ENCODE measurements around the gene SEC24D.

The SEC24D gene

GRCh38 chr4:118729287-118730286, 106.3 kb downstream of the SEC24D start:
- H3K4me3 ChIP-seq (ENCODE audit: low read depth, low read length) = peak overlapping the region; percentile 28; the same call in 1 of the 2 replicates
- TF ChIP-seq, protein P1, sequence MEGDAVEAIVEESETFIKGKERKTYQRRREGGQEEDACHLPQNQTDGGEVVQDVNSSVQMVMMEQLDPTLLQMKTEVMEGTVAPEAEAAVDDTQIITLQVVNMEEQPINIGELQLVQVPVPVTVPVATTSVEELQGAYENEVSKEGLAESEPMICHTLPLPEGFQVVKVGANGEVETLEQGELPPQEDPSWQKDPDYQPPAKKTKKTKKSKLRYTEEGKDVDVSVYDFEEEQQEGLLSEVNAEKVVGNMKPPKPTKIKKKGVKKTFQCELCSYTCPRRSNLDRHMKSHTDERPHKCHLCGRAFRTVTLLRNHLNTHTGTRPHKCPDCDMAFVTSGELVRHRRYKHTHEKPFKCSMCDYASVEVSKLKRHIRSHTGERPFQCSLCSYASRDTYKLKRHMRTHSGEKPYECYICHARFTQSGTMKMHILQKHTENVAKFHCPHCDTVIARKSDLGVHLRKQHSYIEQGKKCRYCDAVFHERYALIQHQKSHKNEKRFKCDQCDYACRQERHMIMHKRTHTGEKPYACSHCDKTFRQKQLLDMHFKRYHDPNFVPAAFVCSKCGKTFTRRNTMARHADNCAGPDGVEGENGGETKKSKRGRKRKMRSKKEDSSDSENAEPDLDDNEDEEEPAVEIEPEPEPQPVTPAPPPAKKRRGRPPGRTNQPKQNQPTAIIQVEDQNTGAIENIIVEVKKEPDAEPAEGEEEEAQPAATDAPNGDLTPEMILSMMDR (IDR thresholded peaks at IDR 0.05; ENCODE audit: low read depth, low read length) = no peak

DNA sequence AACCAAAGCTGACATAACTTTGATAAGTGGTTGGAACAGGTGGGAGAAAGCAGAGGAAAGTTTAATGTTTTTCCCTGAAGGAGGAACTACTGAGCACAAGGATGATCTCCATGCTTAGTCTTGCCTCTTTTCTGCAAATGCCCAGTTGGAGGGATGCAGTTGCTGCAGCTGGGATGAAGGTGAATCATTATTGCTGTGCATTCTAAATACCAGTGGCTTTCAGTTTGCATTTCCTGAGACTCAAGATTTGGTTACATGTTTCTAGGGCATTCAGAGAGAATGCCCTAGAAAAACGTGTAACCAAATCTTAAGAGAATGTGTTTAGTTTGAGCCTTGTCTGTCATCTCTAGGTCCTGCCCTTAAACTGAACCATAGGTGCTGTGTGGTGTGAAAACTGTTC, 108.6 kb downstream of the SEC24D start:
- no peak overlapping the region for H3K4me3 ChIP-seq (ENCODE audit: low read depth, low read length)
- TF ChIP-seq, protein P1 (IDR thresholded peaks at IDR 0.05; ENCODE audit: low read depth, low read length) = no peak

- TF ChIP-seq, protein P1 (IDR thresholded peaks at IDR 0.05; ENCODE audit: low read depth, low read length) = no peak
These were observed 112.6 kb downstream of the SEC24D start for GRCh38 chr4:118723369-118723768.

GRCh38 chr4:118721752-118722151, 114.2 kb downstream of the SEC24D start:
- no peak overlapping the region for H3K4me3 ChIP-seq (ENCODE audit: low read depth, low read length)
- TF ChIP-seq, protein P1 (IDR thresholded peaks at IDR 0.05; ENCODE audit: low read depth, low read length) = no peak

More at GRCh38 chr4:118723369-118723768, 112.6 kb downstream of the SEC24D start:
- no peak overlapping the region for H3K4me3 ChIP-seq (ENCODE audit: low read depth, low read length)

- TF ChIP-seq, protein P1 (IDR thresholded peaks at IDR 0.05; ENCODE audit: low read depth, low read length) = no peak
- no peak overlapping the region for H3K4me3 ChIP-seq (ENCODE audit: low read depth, low read length)
These were observed 117.3 kb downstream of the SEC24D start for GRCh38 chr4:118718511-118719170.

DNA sequence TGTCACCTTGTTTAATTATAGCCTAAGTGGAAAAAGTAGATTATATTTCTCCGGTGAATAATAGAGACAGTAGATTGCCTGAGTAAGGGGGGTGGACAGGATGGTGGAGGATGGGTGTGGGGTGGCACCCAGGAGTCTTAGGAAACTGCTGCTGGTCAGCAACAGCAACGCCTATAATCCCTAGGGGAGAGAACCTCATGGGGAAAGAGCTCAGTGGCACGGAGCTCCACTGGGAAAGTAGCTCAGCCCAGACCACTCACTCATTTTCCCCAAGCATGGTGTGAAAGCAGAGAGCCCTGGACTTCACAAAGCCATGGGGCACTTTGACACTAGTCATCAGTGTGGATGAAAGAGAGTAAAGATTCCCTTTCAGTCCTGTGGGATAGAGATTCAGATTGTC, 119.6 kb downstream of the SEC24D start:
- no peak overlapping the region for H3K4me3 ChIP-seq (ENCODE audit: low read depth, low read length)
- TF ChIP-seq, protein P1 (IDR thresholded peaks at IDR 0.05; ENCODE audit: low read depth, low read length) = no peak

DNA sequence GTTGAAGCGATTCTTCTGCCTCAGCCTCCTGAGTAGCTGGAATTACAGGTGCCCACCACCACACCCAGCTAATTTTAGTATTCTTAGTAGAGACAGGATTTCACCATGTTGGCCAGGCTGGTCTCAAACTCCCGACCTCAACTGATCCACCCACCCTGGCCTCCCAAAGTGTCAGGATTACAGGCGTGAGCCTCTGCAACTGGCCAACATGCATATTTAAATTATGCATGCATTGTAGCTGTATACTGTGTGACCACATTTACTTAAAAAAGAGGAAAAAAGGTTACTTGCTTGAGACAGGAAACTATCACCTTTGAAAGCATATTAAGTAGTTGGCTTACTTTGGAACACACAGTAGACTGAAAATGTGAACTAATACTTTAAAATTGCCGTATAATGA, 121.2 kb downstream of the SEC24D start:
- no peak overlapping the region for H3K4me3 ChIP-seq (ENCODE audit: low read depth, low read length)
- TF ChIP-seq, protein P1 (IDR thresholded peaks at IDR 0.05; ENCODE audit: low read depth, low read length) = no peak
